Ovary (tissue), 3 donors: Measurements from ENCODE around the gene PLXNA4.

ENCODE experiments used
- EP300 ChIP-seq: sonication (generic); formaldehyde crosslinking; IDR thresholded peaks from one replicate; pipeline ENCODE4 v1.6.1; 2017; ENCODE audit warnings: antibody characterized with exemption
- POLR2A ChIP-seq: fragments of 450-650 bp; IDR thresholded peaks from one replicate; pipeline ENCODE4 v1.6.1; 2017; ENCODE audit warnings: antibody characterized with exemption, mild to moderate bottlenecking, moderate library complexity
- TF ChIP-seq, protein P1 (sequence below), 3 donors: fragments of 450-650 bp in 2 of 3; fragments of 200-600 bp in 1 of 3; IDR thresholded peaks; one replicate each; pipeline versions ENCODE4 v1.5.1 to v1.8.0; 2016 to 2022; ENCODE audit warnings: antibody characterized with exemption in 3 of 3, mild to moderate bottlenecking in 1 of 3
- donor health status: DM: no; HTN: no; CAD: no.

DNA sequence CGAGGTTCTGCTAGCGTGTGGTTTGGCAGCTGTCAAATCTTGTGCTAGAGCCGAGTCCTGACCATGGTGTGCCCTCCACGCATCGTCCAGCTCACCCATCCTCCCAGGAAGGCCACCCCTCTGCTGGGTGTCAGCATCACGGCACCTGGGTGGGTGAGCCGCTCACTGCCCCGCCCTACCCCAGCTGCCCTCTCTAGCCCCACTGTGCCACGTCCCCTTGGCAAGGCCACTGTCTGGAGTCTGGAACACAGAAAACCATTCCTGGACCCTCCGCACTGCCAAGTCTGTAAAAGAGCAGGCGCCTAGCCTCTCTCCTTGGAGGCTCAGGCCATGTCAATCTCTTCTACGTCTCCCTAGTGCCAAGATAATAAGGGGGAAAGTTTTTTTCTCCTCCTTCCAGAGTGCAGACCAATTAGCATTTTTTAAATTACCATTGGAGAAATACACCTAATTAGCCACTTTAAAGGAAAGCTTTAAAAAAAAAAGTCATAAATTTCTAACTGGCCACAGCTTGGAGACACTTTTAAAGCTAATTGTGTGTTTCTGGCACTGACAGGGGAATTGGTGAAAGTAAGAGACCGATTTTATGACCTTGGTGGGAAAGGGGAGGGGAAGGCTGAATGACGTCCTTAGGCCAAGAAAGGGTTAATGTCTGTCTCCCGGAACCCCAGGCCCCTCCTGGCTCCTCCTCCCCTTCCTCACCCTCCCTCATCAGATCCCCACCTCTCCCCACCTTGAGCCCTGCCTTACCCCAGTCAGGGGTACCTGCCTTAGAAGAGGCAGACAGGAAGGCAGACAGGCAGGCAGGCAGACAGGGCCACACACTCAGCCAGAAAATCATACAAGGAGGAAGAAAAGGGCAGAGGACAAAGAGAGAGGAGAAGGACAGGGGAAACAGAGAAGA is 151.2 kb downstream of the PLXNA4 start:
- TF ChIP-seq, protein P1, sequence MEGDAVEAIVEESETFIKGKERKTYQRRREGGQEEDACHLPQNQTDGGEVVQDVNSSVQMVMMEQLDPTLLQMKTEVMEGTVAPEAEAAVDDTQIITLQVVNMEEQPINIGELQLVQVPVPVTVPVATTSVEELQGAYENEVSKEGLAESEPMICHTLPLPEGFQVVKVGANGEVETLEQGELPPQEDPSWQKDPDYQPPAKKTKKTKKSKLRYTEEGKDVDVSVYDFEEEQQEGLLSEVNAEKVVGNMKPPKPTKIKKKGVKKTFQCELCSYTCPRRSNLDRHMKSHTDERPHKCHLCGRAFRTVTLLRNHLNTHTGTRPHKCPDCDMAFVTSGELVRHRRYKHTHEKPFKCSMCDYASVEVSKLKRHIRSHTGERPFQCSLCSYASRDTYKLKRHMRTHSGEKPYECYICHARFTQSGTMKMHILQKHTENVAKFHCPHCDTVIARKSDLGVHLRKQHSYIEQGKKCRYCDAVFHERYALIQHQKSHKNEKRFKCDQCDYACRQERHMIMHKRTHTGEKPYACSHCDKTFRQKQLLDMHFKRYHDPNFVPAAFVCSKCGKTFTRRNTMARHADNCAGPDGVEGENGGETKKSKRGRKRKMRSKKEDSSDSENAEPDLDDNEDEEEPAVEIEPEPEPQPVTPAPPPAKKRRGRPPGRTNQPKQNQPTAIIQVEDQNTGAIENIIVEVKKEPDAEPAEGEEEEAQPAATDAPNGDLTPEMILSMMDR (IDR thresholded peaks at IDR 0.05), result no peak
- TF ChIP-seq POLR2A (no peak), EP300 (no peak)
